Erythroblast (primary cell): ENCODE results near the gene ALPP.
"Not testable (repeated sequence)": the region's sequence is repeated elsewhere in the genome, so short reads cannot be mapped to it uniquely, and the experiment has no call there.

Source experiments
- DNase-seq, 2 experiments: peaks; one replicate each; lab custom pipeline; 2025; lab: John Stamatoyannopoulos, UW
- GATA1 ChIP-seq: IDR thresholded peaks from 2 replicates; pipeline ENCODE4 v1.6.1; 2011; ENCODE audit warnings: low read depth, mild to moderate bottlenecking, control low read depth, low read length, moderate library complexity
- POLR2A ChIP-seq: IDR thresholded peaks from 2 replicates; pipeline ENCODE4 v1.6.1; 2011; ENCODE audit warnings: mild to moderate bottlenecking, low read length

ALPP gene

DNA sequence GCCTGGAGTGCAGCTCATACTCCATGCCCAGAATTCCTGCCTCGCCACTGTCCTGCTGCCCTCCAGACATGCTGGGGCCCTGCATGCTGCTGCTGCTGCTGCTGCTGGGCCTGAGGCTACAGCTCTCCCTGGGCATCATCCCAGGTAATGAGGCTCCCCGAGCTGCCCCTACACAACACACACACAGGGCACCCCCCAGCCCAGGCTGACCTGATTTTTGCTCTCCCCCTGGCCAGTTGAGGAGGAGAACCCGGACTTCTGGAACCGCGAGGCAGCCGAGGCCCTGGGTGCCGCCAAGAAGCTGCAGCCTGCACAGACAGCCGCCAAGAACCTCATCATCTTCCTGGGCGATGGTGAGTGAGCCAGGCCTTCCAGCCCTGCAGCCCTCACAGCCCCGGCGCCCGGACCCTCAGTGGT lies at the start of gene ALPP:
Gene ALPP, plus strand, starts transcription at position 17 of the 417 bp plus-strand sequence. Its CDS starts 52 bp downstream, at position 69.
- DNase-seq: not testable (repeated sequence)

DNA sequence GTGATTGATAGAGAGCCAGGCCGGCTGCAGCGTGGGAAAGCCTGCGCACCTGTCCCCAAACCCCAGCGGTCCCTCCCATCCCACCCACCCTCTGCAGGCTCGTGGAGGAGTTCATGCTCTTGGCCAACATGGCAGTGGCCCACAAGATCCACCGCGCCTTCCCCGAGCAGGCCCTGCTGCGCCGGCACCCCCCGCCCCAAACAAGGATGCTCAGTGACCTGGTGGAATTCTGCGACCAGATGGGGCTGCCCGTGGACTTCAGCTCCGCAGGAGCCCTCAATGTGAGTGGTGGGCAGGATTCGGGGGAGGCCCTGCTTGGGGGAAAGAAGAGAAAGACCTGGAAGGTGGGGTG lies 48.9 kb upstream of the ALPP start:
- no peak for TF ChIP-seq GATA1
- no peak for TF ChIP-seq POLR2A
- DNase-seq: no peak

DNA sequence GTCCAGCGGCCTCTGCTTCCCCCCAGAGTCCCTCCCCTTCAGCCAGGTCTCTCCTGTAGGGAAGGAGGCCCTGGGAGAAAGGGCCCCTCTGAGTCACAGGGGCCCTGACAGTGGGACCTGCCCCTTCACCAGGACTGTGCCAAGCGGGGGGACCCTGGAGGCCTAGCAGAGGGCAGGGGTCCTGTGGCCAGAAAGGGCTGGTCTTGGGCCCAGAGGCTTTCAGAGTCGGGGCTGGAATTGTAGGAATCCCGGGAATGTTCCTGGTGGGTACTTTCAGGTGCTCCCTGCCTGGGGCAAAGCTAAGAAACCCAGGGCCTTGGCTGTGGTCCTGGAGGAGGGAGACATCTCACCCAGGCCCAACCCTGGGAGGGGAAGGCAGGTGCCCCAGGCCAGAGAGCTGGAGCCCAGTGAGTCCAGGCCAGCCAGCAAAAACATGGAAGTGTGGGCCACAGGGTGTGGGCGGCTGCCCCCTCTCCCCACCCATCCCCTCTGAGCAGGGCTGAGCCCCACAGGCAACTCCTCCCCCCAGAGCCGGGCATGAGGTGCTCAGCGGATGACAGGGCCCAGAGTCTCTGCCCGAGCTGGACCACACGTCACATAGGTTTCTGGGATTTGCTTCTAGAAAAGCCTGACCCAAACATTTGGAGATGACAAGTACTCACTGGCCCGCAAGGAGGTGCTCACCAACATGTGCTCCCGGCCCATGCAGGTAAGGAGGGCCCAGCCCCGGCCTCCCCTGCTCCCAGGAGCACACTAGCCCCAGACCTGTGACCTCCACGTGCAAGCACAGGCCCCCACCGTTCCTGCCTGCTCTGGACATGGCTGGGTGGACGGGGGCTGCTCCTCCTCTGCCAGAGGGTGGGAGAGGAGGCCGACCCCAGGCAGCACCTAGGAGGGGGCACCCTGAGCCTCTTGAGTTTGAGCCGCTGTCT lies 48.2 kb upstream of the ALPP start:
- no peak for TF ChIP-seq GATA1
- no peak for TF ChIP-seq POLR2A
- DNase-seq: no peak

DNA sequence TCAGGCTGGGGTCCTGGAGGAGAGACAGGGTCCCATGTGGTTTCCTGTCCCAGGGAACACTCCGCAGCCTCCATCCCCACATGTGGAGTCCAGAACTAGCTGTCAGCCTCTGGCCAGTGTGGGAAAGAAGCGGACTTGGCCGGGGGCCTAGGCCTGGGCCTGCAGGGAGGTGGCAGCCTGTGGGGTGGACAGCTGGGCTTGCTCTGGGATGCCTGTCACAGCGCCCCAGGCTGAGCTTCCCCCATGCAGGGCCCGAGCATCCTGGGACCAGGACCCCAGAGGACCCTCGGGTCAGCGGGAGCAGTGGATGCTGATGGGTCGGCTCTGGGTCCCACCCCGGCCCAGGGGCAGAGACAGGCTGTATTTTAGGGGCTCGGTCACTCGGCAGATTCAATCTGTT lies 47.5 kb upstream of the ALPP start:
- DNase-seq: not testable (repeated sequence)

DNA sequence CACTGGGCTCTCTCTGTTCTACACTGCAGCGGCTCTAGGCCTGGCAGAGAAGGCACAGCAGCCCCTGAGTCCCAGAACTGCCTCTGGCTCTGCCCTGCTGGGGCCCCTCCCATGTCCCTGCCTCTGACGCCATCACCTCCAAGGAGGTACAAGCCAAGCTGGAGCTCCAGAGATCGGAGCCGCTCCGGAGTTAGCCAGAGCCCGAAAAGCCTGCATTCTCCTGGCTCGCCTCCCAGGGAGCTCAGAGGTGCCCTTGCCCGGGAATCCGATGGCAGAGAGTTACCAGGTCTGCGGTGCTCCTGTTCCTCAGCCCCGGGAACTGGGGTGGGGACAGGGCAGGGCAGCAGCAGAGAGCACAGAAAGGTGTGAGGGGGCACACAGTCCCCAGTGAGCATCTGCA lies 46.9 kb upstream of the ALPP start:
- DNase-seq: not testable (repeated sequence)

DNA sequence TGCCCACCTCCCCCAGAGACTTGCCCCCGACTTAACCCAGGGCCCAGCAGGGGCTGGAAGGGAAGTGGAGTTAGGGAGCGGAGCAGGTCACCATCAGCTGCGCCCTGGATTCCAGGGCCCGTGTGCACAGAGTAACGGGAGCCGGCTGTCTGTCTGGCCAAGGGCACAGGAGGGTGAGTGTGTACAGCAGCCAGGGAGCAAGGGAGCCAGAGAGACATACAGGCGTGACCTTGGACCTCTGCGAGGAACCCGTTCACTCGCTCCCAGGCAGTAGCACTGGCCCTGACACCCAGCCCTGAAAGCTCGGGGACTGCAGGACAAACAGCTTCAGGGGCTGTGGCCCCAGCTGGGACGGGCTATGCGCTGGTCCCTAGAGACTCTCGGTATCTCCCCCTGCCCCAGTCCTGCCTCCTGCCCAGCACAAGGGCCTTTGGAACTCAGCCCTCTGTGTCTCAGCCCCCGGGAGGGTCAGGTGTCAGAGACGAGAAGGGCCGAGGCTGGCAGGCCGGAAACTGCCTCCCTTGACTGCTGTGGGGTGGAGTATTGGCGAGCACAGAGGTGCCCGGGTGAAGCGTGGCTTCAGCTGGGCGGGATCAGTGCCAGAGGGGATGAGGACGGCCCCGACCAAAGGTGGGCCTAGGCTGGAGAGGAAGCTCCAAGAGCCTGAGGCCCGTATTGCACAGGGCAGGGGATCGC lies 46.2 kb upstream of the ALPP start:
- DNase-seq: not testable (repeated sequence)

DNA sequence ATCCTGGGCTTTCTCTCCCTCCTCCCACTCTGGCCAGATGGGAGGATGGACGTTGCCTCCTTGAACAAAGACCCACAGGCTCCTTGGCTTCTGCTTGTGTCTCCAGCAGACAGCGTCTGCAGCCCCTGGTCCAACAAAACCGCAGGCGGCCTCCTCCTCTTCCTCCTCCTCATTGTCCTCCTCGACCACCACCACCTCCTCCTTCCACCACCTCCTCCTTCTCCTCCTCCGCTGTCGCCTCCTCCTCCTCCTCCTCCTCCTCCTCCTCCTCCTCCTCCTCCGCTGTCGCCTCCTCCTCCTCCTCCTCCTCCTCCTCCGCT lies 45.7 kb upstream of the ALPP start:
- TF ChIP-seq POLR2A (no peak), GATA1 (no peak)

DNA sequence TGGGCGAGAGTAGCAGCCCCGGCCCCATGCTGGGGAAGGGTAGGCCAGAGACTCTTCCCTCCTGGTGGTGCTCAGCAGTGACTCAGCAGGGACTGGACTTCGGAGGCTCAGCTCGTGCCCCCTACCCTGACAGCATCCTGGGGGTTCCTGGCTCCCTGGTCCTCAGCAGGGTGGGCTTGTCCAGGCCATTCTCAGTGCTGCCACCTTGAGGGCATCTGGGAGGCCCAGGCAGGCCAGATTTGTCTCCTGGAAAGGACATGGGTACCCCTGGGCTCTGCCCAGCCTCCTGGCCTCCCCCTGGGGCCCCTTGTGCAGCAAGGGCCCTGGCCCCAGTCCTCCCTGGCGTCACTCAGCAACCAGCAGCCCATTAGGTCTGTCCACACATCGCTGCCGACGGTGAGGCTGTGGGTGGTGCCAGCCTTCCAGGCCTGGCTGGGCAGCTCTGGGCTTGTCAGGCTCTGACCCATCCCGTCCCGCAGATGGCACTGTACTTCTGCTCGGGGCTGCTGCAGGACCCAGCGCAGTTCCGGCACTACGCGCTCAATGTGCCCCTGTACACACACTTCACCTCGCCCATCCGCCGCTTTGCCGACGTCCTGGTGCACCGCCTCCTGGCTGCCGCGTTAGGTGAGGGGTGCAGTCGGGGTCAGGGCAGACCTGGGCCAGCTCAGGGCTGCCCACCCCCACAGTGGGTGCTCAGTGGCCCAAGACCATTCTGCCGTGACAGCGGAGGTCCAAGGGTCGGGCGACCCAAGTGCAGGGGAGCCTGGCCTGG lies 45.0 kb upstream of the ALPP start:
- TF ChIP-seq POLR2A (no peak), GATA1 (no peak)
- DNase-seq: no peak

More for the DNA sequence above, 45.7 kb upstream of the ALPP start:
- DNase-seq: no peak

DNA sequence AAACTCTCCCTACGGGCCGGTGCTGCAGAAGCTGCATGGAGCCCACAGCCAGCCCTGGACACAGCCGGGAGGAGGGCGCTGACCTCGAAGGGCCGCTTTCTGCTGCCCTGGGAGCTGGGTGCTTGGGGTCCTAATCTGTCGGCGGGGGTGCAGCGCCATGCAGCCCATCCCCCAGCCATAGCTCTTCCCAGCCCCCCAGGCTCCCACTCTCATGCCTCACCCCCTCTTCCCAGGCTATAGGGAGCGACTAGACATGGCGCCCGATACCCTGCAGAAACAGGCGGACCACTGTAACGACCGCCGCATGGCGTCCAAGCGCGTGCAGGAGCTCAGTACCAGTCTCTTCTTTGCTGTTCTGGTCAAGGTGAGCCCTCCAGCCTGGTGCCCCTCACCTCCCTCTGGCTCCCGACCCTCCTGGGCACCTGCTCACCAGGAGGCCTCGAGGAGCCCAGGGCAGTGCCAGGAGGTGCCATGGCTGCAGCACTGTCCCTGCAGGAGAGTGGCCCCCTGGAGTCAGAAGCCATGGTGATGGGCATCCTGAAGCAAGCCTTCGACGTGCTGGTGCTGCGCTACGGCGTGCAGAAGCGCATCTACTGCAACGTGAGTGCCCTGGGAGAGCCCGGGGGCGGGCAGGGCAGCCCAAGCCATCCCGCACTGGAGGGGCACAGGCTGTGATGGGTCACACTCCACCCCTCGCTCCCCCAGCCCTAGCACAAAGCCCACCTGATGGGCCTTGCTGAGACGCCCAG lies 44.2 kb upstream of the ALPP start:
- not testable (repeated sequence) for DNase-seq

DNA sequence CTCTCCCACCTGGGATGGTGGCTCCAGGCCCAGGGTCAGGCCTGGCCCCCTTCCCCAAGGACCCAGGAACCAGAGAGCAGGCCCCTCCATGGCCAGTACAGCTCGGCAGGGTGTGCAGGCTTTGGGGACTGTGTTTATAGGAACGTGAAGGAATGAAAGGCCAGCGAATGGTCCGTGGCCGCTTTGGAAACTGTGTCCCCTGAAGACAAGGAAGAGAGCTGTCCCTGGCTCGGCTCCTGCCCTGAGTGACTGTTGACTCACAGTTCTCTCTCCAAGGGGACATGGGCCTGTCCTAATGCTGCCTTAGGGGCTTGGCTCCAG lies 43.7 kb upstream of the ALPP start:
- not testable (repeated sequence) for DNase-seq

DNA sequence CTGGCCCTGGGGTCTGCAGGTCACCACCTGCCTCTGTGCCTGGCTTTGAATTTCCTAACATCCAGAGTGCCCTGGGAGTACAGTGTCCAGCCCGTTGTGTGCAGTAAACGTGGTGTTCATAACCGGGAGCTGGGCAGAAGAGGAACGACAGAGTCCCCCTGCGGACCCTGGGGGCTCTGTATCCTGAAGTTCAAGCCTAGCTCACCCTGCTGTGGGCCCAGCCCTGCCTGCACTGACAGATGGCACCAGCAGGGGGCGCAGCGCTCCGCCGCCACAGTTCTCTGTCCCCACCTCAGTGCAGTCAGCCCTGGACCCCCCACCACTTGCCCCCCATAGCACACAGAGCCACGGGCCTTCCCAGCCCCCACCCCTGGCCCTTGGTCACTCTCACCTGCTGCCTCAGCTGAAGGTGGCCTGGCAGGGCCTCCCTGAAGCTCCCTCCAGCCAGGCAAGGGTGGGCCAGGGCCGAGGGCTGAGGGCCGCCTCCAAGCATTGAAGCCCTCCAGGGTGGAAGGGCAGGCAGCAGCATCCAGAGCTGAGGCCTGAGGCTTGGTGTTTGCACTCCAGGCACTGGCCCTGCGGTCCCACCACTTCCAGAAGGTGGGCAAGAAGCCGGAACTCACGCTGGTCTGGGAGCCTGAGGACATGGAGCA lies 43.2 kb upstream of the ALPP start:
- not testable (repeated sequence) for DNase-seq

DNA sequence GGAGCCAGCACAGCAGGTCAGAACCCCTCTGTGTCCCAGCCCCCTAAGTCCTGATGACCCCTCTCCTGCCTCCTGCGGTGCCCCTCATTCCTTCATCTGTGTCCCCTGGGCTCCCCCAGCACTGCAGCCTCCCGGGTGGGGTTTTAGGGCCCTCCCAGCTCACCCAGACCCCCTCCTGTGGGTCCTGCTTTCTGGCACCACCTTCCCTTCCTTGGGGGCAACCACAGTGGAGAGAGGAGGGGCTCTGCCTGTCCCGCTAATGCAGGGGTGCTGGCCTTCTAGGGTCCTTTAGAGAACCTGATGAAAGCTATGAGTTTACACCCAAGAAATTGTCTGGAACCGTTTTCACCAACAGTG lies 42.7 kb upstream of the ALPP start:
- DNase-seq: no peak
- TF ChIP-seq POLR2A (no peak), GATA1 (no peak)

DNA sequence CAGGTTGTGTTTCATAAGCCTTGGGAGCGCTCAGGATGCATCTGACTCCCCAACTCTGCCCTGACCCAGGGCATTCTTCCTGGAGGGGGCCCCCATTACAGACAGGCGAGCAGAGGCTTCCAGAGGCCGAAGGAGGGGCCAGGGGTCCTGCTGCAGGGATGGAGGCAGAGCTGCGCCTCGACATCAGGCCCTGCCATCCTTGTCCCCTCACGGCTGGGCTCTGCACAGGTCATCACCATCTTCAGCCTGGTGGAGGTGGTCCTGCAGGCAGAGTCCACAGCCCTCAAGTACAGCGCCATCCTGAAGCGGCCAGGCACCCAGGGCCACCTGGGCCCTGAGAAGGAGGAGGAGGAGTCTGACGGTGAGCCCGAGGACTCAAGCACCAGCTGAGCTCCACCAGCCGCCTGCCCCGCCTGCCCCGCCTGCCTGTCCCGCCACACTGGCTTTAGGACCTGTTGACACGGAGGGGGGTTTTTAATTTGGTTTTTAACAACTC lies 42.3 kb upstream of the ALPP start:
- DNase-seq: no peak

More for the DNA sequence above, 42.3 kb upstream of the ALPP start:
- TF ChIP-seq GATA1 (no peak), POLR2A (no peak)
